ENCODE results near the gene EFNA1. TPM values are rescaled to one million over a fixed set of nuclear protein-coding genes. Genes with fewer than 3 reads are reported as not detected.

EFNA1 gene
- total and polyA plus RNA-seq, 2 of the 13 experiments (the other 11 are each of a cell fraction or from before 2014, with no cell fraction given): 81.8 to 874 TPM

GRCh38 chr1:155125946-155126555 is 1.6 kb upstream of the EFNA1 start (continued):
- peak; percentile 79 for TF ChIP-seq PRMT3 (CRISPR knock-in tag; IDR thresholded peaks at IDR 0.05; ENCODE audit: borderline replicate concordance, low read depth)
- TF ChIP-seq ZNF577 (CRISPR knock-in tag; IDR thresholded peaks at IDR 0.05; ENCODE audit: borderline replicate concordance, low read depth): no peak
- TF ChIP-seq RAD51 (IDR thresholded peaks at IDR 0.05; ENCODE audit: borderline replicate concordance): no peak
- no peak for TF ChIP-seq MLLT10 (CRISPR knock-in tag; IDR thresholded peaks at IDR 0.05)
- peak; percentile 20; the same call in 1 of the 2 replicates for TF ChIP-seq BRCA1 (CRISPR knock-in tag; IDR thresholded peaks at IDR 0.05)
- TF ChIP-seq PAF1 (CRISPR knock-in tag; IDR thresholded peaks at IDR 0.05): no peak
- peak; percentile 80 for TF ChIP-seq MAZ (IDR thresholded peaks at IDR 0.05; ENCODE audit: borderline replicate concordance, low read depth, low read length)
- peak; percentile 97 for TF ChIP-seq MAZ (CRISPR knock-in tag; IDR thresholded peaks at IDR 0.05; ENCODE audit: low read depth)
- no peak for TF ChIP-seq ZNF513 (CRISPR knock-in tag; conservative IDR thresholded peaks at IDR 0.05)
- TF ChIP-seq AHDC1 (CRISPR knock-in tag; IDR thresholded peaks at IDR 0.05; ENCODE audit: borderline replicate concordance): 0 out of 2 replicates have a peak, but pooled peaks have one; percentile 54
- no peak; the same call in 1 of the 2 replicates for TF ChIP-seq HHEX (CRISPR knock-in tag; IDR thresholded peaks at IDR 0.05)
- peak; percentile 84; the same call in 1 of the 2 replicates for TF ChIP-seq THAP9 (CRISPR knock-in tag; IDR thresholded peaks at IDR 0.05; ENCODE audit: borderline replicate concordance)
- TF ChIP-seq ZBTB26 (CRISPR knock-in tag; IDR thresholded peaks at IDR 0.05; ENCODE audit: borderline replicate concordance): peak; percentile 86
- TF ChIP-seq ZBTB21 (CRISPR knock-in tag; IDR thresholded peaks at IDR 0.05): peak; percentile 51
- TF ChIP-seq ARNTL (CRISPR knock-in tag; IDR thresholded peaks at IDR 0.05): peak; percentile 99
- peak; percentile 84 for TF ChIP-seq ZFP90 (CRISPR knock-in tag; IDR thresholded peaks at IDR 0.05; ENCODE audit: borderline replicate concordance)
- TF ChIP-seq SAFB2 (CRISPR knock-in tag; IDR thresholded peaks at IDR 0.05; ENCODE audit: borderline replicate concordance, low read depth): peak; percentile 42; the same call in 1 of the 2 replicates
- peak; percentile 98 for TF ChIP-seq SALL1 (CRISPR knock-in tag; IDR thresholded peaks at IDR 0.05)

All from HepG2 (cell line).